HG02973 (cell line): ENCODE data around the gene OR2L8.
A peak's percentile ranks its signal among the peaks of the same experiment; 100 is the strongest.

Experiments used
- ATAC-seq: cut with Tn5 transposase; IDR thresholded peaks from one replicate; pipeline ENCODE4 v1.9.1; 2021; ENCODE audit warnings: moderate library complexity; ENCODE audit not compliant: unreplicated experiment

OR2L8 gene, protein sequence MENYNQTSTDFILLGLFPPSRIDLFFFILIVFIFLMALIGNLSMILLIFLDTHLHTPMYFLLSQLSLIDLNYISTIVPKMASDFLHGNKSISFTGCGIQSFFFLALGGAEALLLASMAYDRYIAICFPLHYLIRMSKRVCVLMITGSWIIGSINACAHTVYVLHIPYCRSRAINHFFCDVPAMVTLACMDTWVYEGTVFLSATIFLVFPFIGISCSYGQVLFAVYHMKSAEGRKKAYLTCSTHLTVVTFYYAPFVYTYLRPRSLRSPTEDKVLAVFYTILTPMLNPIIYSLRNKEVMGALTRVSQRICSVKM

DNA sequence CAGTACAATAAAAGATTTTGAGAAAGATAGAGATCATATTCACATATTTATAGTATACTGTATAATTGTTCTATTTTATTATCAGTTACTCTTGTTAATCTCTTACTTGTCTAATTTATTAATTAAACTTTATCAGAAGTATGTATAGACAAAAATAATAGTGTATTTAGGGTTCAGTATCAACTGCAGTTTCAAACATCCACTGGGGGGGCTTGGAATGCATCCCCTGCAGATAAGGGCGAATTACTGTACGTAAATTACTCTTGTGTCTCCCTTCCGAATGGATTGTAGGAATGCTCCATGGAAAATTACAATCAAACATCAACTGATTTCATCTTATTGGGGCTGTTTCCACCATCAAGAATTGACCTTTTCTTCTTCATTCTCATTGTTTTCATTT, at the start of gene OR2L8:
Gene OR2L8 (plus strand): TSS at position 301 of the 400 bp plus-strand sequence. CDS start 0 bp downstream, at position 301.
- no peak for ATAC-seq

GRCh38 chr1:247904122-247904521, 44.5 kb upstream of the OR2L8 start:
- no peak for ATAC-seq

DNA sequence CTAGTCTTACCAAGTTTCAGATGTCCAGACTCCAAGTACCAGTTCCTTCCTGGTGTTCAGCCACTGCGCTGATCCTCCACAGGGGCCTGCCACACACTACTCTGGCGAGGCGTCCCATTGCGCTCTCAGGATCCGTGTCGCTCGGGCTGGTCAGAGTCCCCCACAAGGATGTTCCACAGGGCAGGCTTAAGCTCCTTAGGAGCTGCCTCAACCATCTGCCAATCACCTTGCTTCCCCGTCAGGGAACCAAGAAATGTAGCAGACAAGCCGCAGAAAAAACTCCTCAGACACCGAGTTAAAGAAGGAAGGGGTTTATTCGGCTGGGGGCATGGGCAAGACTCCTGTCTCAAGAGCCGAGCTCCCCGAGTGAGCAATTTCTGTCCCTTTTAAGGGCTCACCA, 43.5 kb upstream of the OR2L8 start:
- ATAC-seq, result no peak

DNA sequence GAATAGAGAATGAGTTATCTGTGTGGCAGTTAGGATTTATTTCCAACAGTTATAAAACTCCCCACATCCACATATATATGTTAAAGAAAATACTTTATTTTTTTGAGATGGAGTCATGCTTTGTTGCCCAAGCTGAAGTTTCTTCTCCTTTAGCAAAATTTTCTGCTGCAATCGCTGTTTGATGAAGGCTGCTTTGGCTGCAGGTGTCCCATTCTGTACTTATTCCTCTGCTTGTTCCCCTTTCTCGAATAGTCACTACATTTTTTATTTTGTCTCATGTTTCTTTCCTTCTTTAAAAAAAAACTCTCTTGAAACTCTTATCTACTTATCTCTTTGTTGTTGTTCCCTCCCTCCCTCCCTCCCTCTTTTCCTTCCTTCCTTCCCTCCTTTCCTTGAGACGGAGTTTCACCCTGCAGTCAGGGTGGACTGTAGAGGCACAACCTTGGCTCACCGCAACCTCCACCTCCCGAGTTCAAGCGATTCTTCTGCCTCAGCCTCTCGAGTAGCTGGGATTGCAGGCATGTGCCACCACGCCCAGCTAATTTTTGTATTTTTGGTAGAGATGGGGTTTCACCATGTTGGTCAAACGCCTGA, 42.7 kb upstream of the OR2L8 start:
- ATAC-seq, result no peak

- ATAC-seq, result peak; percentile 46
Observed at GRCh38 chr1:247906504-247907047, 42.1 kb upstream of the OR2L8 start.

DNA sequence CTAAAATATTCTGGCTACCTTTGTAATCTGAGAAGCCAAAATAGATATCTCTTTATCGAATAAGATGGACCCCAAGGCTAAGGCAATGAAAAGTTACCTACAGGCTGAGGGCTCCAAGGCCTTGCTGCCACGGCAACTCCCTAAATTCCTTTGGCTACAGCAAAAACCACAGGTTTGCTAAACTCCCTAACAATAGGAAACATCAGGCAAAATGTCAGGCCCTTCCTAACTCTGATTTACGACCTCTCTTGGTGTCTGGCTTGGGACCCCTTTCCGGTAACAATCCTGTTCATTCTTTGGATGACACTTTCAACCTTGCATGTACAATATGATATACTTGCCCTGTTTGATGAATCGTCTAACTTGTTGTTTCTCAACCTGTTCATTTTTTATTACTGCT, 39.9 kb upstream of the OR2L8 start:
- no peak for ATAC-seq

GRCh38 chr1:247913786-247914185, 34.9 kb upstream of the OR2L8 start:
- ATAC-seq, result no peak

DNA sequence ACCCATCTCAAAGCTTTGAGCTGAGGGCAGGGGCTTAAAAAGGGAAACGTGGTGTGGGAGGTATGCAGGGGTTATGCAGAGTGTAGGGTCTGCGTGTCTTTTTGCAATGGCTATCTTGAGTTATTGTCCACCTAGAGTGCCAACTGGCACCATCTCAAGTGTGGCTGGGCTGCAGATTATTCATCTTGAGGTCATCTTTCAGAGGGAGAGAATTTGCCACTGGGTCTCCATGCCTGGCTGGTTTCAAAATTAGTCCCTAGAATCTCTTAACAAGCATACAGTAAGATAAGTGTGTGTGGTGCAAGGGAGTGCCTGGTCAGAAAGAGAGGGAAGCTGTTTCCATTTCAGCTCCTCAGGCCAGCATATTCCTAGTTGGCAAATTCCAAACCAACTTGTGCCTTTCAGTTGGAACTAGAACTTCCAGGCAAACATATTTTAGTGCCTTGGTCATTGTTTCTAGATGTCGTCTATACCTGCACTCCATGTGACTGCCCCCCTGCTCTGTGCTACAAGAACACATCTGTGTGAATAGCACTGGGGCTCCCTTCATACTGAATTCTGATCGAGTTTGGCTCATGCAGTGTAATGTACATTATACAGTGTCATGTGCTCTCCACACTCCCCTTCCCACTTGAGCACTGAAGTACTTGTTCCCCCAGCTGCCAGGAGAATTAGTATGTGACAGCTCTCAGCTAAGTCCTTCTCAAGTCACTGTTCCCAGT, 33.6 kb upstream of the OR2L8 start:
- no peak for ATAC-seq

DNA sequence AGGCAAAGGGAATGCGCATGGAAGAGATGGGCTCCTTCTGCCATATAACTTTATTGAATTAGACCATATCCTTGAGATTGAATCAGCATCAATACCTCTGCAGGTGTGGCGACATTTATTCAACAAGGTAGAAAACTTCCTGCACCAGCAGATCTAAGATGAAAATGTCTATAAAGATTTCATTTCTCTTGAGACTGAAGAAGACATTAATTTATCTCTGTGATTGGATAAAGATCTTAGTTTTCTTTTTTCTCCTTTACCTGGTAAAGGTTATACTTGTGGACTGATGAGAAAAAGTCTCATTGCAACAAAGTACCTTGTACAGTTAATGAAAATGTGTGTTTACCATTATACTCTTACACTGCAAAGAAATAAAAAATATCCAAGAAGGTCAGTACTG, 28.7 kb upstream of the OR2L8 start, which contains the start of gene OR2T8:
Gene OR2T8 (plus strand): TSS at position 301 of the 400 bp plus-strand sequence. CDS start 766 bp downstream, outside the sequence.
- no peak for ATAC-seq

GRCh38 chr1:247923941-247924340, 24.7 kb upstream of the OR2L8 start:
- ATAC-seq, result no peak

- ATAC-seq, result no peak
Observed at GRCh38 chr1:247924868-247925267, 23.8 kb upstream of the OR2L8 start, which contains the start of gene OR2AJ1. Gene OR2AJ1 (plus strand): TSS chr1:247924889. CDS start chr1:247933769, 8,880 bp downstream.

DNA sequence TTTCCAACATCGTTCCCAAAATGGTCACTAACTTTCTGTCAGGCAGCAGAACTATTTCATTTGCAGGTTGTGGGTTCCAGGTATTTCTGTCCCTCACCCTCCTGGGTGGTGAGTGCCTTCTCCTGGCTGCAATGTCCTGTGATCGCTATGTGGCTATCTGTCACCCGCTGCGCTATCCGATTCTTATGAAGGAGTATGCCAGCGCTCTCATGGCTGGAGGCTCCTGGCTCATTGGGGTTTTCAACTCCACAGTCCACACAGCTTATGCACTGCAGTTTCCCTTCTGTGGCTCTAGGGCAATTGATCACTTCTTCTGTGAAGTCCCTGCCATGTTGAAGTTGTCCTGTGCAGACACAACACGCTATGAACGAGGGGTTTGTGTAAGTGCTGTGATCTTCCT, 14.7 kb upstream of the OR2L8 start:
- no peak for ATAC-seq

DNA sequence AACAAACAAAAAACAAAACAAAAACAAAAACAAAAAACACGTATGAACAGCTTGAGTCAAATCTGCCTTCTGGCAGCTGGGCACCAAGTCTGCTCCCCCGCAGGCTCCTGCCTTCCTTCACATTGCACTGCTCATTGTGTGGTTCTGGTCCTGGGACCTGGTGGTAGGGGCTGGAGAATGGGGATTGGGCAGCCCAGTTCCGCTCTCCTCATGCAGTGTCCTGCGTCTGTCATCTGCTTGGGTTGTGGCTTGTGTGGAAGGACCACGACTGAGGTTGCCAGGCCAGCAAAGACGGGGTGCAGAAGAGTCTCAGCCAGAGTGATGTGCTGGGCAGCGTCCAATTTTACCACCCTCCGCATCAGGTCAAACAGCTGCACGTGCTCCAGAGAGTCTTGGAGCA, 12.9 kb upstream of the OR2L8 start:
- no peak for ATAC-seq

GRCh38 chr1:247936415-247936814, 12.2 kb upstream of the OR2L8 start:
- no peak for ATAC-seq

- ATAC-seq, result peak; percentile 100
Observed at GRCh38 chr1:247936965-247937734, 11.5 kb upstream of the OR2L8 start.

DNA sequence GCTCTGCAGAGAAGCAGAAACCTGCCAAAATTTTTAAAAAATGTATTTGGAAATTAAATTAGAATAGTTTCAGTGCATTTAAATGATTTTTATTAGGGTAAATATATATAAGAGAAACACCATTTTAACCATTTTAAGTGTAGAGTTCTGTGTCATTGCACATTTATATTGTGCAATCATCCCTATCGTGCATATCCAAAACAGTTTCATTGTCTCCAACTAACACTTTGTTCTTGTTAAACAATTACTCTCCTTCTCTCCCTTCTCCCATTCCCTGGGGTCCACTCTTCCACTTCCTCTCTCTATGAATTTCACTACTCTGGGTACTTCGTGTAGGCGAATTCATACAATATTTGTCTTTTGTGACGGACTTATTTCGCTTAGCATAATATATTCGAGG, 6.0 kb upstream of the OR2L8 start:
- no peak for ATAC-seq

GRCh38 chr1:247953408-247953807, 4.8 kb downstream of the OR2L8 start:
- ATAC-seq, result no peak

- ATAC-seq, result no peak
Observed at GRCh38 chr1:247961791-247962190, 13.1 kb downstream of the OR2L8 start.

GRCh38 chr1:247962911-247963588, 14.4 kb downstream of the OR2L8 start:
- no peak for ATAC-seq

- no peak for ATAC-seq
Observed at GRCh38 chr1:247964933-247965332, 16.3 kb downstream of the OR2L8 start, which contains the start of gene OR2AK2. Gene OR2AK2 (plus strand): TSS chr1:247965233. CDS start chr1:247965377, 144 bp downstream.
